Measurements from ENCODE around the gene PHF21A. TPM values are rescaled to one million over a fixed set of nuclear protein-coding genes. Genes with fewer than 3 reads are reported as not detected.

The PHF21A gene
- total and polyA plus RNA-seq, 2 of the 13 experiments (the other 11 are each of a cell fraction or from before 2014, with no cell fraction given) = 4.1 to 34.6 TPM

DNA sequence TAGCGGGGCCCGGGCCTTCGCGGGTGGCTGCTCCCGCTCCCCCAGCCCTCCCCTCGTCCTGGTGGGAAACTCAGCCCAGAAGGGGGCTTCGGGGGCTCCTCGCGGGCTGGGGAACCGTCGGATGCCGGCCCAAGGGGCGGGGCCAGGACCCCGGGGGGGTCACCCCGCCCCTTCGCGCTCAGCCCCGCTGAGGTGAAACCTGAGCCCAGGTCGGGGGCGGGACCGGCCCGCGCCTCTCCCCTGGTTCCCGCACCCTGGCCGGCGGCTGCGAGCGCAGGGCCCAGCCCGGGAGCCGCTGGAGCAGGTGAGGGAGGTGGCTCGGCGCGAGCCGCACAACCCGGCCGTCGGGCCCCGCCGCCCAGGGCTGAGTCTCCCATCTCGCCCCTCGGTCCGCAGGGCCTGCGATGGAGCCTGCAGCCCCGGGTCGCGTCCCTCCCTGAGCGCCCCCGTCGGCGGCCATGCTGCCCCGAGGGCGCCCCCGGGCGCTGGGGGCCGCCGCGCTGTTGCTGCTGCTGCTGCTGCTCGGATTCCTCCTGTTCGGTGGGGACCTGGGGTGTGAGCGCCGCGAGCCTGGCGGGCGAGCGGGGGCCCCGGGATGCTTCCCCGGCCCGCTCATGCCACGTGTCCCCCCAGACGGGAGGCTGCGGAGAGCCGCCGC, 198.7 kb downstream of the PHF21A start, which contains the start of gene LARGE2 (continued):
- TF ChIP-seq, protein P1, sequence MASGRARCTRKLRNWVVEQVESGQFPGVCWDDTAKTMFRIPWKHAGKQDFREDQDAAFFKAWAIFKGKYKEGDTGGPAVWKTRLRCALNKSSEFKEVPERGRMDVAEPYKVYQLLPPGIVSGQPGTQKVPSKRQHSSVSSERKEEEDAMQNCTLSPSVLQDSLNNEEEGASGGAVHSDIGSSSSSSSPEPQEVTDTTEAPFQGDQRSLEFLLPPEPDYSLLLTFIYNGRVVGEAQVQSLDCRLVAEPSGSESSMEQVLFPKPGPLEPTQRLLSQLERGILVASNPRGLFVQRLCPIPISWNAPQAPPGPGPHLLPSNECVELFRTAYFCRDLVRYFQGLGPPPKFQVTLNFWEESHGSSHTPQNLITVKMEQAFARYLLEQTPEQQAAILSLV (CRISPR knock-in tag; IDR thresholded peaks at IDR 0.05; ENCODE audit: borderline replicate concordance) = 0 out of 2 replicates have a peak, but pooled peaks have one; percentile 11
- TF ChIP-seq ZNF709 (CRISPR knock-in tag; IDR thresholded peaks at IDR 0.05) (0 out of 2 replicates have a peak, but pooled peaks have one; percentile 6), ATF7-NPFF (CRISPR knock-in tag; IDR thresholded peaks at IDR 0.05; ENCODE audit: low read depth) (0 out of 2 replicates have a peak, but pooled peaks have one; percentile 14), ZNF629 (CRISPR knock-in tag; conservative IDR thresholded peaks at IDR 0.05) (no peak), KAT8 (CRISPR knock-in tag; IDR thresholded peaks at IDR 0.05) (no peak), ZFP82 (CRISPR knock-in tag; IDR thresholded peaks at IDR 0.05; ENCODE audit: borderline replicate concordance) (peak; percentile 52; the same call in 1 of the 2 replicates), KDM2A (CRISPR knock-in tag; IDR thresholded peaks at IDR 0.05; ENCODE audit: borderline replicate concordance, low read depth) (no peak; the same call in 1 of the 2 replicates), ZNF724P (CRISPR knock-in tag; IDR thresholded peaks at IDR 0.05; ENCODE audit: borderline replicate concordance) (no peak), IKZF4 (CRISPR knock-in tag; IDR thresholded peaks at IDR 0.05; ENCODE audit: borderline replicate concordance, low read depth, not compliant biosample characterization) (peak; percentile 35), ZNF749 (CRISPR knock-in tag; IDR thresholded peaks at IDR 0.05; ENCODE audit: borderline replicate concordance) (0 out of 2 replicates have a peak, but pooled peaks have one; percentile 37), POLR2G (IDR thresholded peaks at IDR 0.05; ENCODE audit: low read depth, low read length) (0 out of 2 replicates have a peak, but pooled peaks have one; percentile 27)
- TF ChIP-seq, protein P2, sequence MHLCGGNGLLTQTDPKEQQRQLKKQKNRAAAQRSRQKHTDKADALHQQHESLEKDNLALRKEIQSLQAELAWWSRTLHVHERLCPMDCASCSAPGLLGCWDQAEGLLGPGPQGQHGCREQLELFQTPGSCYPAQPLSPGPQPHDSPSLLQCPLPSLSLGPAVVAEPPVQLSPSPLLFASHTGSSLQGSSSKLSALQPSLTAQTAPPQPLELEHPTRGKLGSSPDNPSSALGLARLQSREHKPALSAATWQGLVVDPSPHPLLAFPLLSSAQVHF (CRISPR knock-in tag; IDR thresholded peaks at IDR 0.05) = no peak
- TF ChIP-seq, protein P3, sequence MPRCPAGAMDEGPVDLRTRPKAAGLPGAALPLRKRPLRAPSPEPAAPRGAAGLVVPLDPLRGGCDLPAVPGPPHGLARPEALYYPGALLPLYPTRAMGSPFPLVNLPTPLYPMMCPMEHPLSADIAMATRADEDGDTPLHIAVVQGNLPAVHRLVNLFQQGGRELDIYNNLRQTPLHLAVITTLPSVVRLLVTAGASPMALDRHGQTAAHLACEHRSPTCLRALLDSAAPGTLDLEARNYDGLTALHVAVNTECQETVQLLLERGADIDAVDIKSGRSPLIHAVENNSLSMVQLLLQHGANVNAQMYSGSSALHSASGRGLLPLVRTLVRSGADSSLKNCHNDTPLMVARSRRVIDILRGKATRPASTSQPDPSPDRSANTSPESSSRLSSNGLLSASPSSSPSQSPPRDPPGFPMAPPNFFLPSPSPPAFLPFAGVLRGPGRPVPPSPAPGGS (CRISPR knock-in tag; IDR thresholded peaks at IDR 0.05) = 0 out of 2 replicates have a peak, but pooled peaks have one; percentile 22
- TF ChIP-seq, protein P4, sequence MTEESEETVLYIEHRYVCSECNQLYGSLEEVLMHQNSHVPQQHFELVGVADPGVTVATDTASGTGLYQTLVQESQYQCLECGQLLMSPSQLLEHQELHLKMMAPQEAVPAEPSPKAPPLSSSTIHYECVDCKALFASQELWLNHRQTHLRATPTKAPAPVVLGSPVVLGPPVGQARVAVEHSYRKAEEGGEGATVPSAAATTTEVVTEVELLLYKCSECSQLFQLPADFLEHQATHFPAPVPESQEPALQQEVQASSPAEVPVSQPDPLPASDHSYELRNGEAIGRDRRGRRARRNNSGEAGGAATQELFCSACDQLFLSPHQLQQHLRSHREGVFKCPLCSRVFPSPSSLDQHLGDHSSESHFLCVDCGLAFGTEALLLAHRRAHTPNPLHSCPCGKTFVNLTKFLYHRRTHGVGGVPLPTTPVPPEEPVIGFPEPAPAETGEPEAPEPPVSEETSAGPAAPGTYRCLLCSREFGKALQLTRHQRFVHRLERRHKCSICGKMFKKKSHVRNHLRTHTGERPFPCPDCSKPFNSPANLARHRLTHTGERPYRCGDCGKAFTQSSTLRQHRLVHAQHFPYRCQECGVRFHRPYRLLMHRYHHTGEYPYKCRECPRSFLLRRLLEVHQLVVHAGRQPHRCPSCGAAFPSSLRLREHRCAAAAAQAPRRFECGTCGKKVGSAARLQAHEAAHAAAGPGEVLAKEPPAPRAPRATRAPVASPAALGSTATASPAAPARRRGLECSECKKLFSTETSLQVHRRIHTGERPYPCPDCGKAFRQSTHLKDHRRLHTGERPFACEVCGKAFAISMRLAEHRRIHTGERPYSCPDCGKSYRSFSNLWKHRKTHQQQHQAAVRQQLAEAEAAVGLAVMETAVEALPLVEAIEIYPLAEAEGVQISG (CRISPR knock-in tag; IDR thresholded peaks at IDR 0.05) = peak; percentile 35; the same call in 1 of the 2 replicates
- TF ChIP-seq, protein P5, sequence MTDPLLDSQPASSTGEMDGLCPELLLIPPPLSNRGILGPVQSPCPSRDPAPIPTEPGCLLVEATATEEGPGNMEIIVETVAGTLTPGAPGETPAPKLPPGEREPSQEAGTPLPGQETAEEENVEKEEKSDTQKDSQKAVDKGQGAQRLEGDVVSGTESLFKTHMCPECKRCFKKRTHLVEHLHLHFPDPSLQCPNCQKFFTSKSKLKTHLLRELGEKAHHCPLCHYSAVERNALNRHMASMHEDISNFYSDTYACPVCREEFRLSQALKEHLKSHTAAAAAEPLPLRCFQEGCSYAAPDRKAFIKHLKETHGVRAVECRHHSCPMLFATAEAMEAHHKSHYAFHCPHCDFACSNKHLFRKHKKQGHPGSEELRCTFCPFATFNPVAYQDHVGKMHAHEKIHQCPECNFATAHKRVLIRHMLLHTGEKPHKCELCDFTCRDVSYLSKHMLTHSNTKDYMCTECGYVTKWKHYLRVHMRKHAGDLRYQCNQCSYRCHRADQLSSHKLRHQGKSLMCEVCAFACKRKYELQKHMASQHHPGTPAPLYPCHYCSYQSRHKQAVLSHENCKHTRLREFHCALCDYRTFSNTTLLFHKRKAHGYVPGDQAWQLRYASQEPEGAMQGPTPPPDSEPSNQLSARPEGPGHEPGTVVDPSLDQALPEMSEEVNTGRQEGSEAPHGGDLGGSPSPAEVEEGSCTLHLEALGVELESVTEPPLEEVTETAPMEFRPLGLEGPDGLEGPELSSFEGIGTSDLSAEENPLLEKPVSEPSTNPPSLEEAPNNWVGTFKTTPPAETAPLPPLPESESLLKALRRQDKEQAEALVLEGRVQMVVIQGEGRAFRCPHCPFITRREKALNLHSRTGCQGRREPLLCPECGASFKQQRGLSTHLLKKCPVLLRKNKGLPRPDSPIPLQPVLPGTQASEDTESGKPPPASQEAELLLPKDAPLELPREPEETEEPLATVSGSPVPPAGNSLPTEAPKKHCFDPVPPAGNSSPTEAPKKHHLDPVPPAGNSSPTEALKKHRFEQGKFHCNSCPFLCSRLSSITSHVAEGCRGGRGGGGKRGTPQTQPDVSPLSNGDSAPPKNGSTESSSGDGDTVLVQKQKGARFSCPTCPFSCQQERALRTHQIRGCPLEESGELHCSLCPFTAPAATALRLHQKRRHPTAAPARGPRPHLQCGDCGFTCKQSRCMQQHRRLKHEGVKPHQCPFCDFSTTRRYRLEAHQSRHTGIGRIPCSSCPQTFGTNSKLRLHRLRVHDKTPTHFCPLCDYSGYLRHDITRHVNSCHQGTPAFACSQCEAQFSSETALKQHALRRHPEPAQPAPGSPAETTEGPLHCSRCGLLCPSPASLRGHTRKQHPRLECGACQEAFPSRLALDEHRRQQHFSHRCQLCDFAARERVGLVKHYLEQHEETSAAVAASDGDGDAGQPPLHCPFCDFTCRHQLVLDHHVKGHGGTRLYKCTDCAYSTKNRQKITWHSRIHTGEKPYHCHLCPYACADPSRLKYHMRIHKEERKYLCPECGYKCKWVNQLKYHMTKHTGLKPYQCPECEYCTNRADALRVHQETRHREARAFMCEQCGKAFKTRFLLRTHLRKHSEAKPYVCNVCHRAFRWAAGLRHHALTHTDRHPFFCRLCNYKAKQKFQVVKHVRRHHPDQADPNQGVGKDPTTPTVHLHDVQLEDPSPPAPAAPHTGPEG (CRISPR knock-in tag; IDR thresholded peaks at IDR 0.05) = 0 out of 2 replicates have a peak, but pooled peaks have one; percentile 3
